ENCODE measurements around the gene LAG3. TPM values are rescaled to one million over a fixed set of nuclear protein-coding genes. Genes with fewer than 3 reads are reported as not detected.
"Not testable (repeated sequence)": the region's sequence is repeated elsewhere in the genome, so short reads cannot be mapped to it uniquely, and the experiment has no call there.

LAG3 gene
- total RNA-seq, 4 donors from 2014 or later = 0.13 TPM; not detected in 3

GRCh38 chr12:6736754-6737153 lies 35.6 kb upstream of the LAG3 start:
- WGBS, 2 donors = 94% methylated on average over 5 of the region's 5 CpGs

GRCh38 chr12:6742080-6742479 lies 30.2 kb upstream of the LAG3 start:
- H3K27ac ChIP-seq; H3K9me3 ChIP-seq; H3K27me3 ChIP-seq; H3K4me1 ChIP-seq; DNase-seq; H3K36me3 ChIP-seq; intact Hi-C loops (cut with DNase I); H3K4me3 ChIP-seq (replicated peaks in 1 of 3): not testable (repeated sequence)
- WGBS, 2 donors = 89 to 92% methylated on average over 12 of the region's 12 CpGs

More at GRCh38 chr12:6736754-6737153, 35.6 kb upstream of the LAG3 start:
- Histone ChIP-seq H3K27me3 (no peaks in the 10 kb centered on the region), H3K9me3 (no peaks in the 10 kb centered on the region), H3K36me3 (peaks cover 1 to 2% of the 10 kb centered on the region in 2 donors), H3K4me1 (no peaks in the 10 kb centered on the region), H3K27ac (no peak overlapping the region), H3K4me3 (replicated peaks in 1 of 3) (no peak overlapping the region)
- DNase-seq = no peak
- intact Hi-C loops (cut with DNase I) = no loop called here
- TF ChIP-seq POLR2A (IDR thresholded peaks at IDR 0.05) = no peak
- TF ChIP-seq, protein P1, sequence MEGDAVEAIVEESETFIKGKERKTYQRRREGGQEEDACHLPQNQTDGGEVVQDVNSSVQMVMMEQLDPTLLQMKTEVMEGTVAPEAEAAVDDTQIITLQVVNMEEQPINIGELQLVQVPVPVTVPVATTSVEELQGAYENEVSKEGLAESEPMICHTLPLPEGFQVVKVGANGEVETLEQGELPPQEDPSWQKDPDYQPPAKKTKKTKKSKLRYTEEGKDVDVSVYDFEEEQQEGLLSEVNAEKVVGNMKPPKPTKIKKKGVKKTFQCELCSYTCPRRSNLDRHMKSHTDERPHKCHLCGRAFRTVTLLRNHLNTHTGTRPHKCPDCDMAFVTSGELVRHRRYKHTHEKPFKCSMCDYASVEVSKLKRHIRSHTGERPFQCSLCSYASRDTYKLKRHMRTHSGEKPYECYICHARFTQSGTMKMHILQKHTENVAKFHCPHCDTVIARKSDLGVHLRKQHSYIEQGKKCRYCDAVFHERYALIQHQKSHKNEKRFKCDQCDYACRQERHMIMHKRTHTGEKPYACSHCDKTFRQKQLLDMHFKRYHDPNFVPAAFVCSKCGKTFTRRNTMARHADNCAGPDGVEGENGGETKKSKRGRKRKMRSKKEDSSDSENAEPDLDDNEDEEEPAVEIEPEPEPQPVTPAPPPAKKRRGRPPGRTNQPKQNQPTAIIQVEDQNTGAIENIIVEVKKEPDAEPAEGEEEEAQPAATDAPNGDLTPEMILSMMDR (IDR thresholded peaks at IDR 0.05) = no peak

DNA sequence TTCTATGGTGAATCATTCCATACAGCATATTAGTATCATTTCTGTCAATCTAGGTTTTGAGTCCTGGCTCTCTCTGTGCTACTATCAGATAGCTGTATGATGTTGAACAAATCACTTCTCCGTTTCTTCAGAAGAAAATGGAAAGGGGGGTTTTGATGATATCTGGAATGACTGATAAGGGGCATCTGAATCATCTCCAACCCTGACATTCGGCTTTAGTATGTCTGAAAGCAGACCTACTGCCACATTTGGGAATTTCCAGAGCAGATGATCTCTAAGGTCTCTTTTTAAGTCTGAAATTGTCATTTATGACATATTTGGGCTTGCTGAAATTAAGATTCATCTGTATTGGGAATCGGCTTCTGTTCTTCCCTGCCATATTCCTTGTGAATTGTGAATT lies 29.5 kb upstream of the LAG3 start:
- DNase-seq = no peak
- Histone ChIP-seq H3K36me3 (peaks cover 6 to 11% of the 10 kb centered on the region in 2 donors), H3K9me3 (no peaks in the 10 kb centered on the region), H3K4me3 (replicated peaks in 1 of 3) (no peak overlapping the region), H3K27me3 (no peaks in the 10 kb centered on the region), H3K4me1 (no peaks in the 10 kb centered on the region), H3K27ac (no peak overlapping the region)
- intact Hi-C loops (cut with DNase I) = no loop called here
- no peak for TF ChIP-seq POLR2A (IDR thresholded peaks at IDR 0.05)
- TF ChIP-seq, protein P1 (IDR thresholded peaks at IDR 0.05) = no peak
- 89 to 93% methylated on average over 3 of the region's 3 CpGs for WGBS, 2 donors

- H3K4me3 ChIP-seq (replicated peaks in 1 of 3); DNase-seq; H3K4me1 ChIP-seq; H3K9me3 ChIP-seq; H3K27ac ChIP-seq; intact Hi-C loops (cut with DNase I); H3K27me3 ChIP-seq: not testable (repeated sequence)
- 73 to 77% methylated on average over 7 of the region's 7 CpGs for WGBS, 2 donors
- peaks cover 11 to 15% of the 10 kb centered on the region in 2 donors for H3K36me3 ChIP-seq
Measured at GRCh38 chr12:6743300-6743699, 29.0 kb upstream of the LAG3 start.

- H3K27ac ChIP-seq = peak overlapping the region in 1 of 3 donors; percentile 10
- WGBS, 2 donors = 64 to 79% methylated on average over 7 to 13 of the region's 13 CpGs
- H3K27me3 ChIP-seq = no peaks in the 10 kb centered on the region
- intact Hi-C loops (cut with DNase I) = no loop called here
- no peak overlapping the region for H3K4me3 ChIP-seq (replicated peaks in 1 of 3)
- no peak for DNase-seq
- H3K9me3 ChIP-seq = no peaks in the 10 kb centered on the region
- peaks cover 37 to 40% of the 10 kb centered on the region in 2 donors for H3K36me3 ChIP-seq
- H3K4me1 ChIP-seq = no peaks in the 10 kb centered on the region
- TF ChIP-seq POLR2A (IDR thresholded peaks at IDR 0.05) = no peak
- TF ChIP-seq, protein P1 (IDR thresholded peaks at IDR 0.05) = no peak
Measured at GRCh38 chr12:6745741-6746525, 26.4 kb upstream of the LAG3 start.

DNA sequence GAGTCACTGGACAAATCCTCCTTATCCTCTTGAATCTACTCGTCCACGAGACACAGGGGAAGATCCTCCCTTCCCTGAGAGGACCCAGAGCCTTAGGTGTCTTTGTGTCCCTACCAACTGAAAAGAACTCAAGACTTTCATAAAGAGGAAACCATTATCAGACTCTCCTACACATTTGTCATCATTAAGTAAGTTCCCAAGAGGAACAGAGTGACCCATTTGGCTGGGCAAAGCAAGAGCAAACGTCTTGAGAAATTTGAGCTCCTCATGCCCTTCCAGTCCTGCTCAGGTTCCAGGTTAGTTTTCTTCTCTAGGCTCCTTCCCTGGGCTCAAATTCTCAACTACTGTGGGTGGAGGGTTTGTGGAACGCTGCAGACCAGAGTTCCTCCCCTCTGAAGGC lies 25.1 kb upstream of the LAG3 start:
- no peak overlapping the region for H3K27ac ChIP-seq
- H3K4me1 ChIP-seq = peaks cover 2 to 7% of the 10 kb centered on the region in 2 donors
- H3K27me3 ChIP-seq = no peaks in the 10 kb centered on the region
- intact Hi-C loops (cut with DNase I) = no loop called here
- 74 to 81% methylated on average over 4 of the region's 4 CpGs for WGBS, 2 donors
- TF ChIP-seq POLR2A (IDR thresholded peaks at IDR 0.05) = no peak
- TF ChIP-seq, protein P1 (IDR thresholded peaks at IDR 0.05) = no peak
- H3K36me3 ChIP-seq = peaks cover 38 to 45% of the 10 kb centered on the region in 2 donors
- H3K9me3 ChIP-seq = no peaks in the 10 kb centered on the region
- DNase-seq = no peak
- no peak overlapping the region for H3K4me3 ChIP-seq (replicated peaks in 1 of 3)

All from thyroid gland (tissue), 4 donors.